ENCODE measurements around the gene KIFC1. TPM values are rescaled to one million over a fixed set of nuclear protein-coding genes. Genes with fewer than 3 reads are reported as not detected.

KIFC1 gene
- total and polyA plus RNA-seq, 4 experiments from 2014 or later, result 0.54 to 0.69 (median 0.61) TPM; not detected in 1

GRCh38 chr6:33452496-33452895 lies 60.9 kb downstream of the KIFC1 start:
- Histone ChIP-seq H3K4me3 (ENCODE audit: low read length in 2 of 2) (no peak overlapping the region), H3K9me3 (ENCODE audit: control insufficient read depth in 1 of 2, low read length in 2 of 2) (no peaks in the 10 kb centered on the region), H3K27me3 (ENCODE audit: insufficient read depth, low read length) (no peaks in the 10 kb centered on the region), H3K4me1 (ENCODE audit: insufficient read depth, low read length) (peaks cover 29% of the 10 kb centered on the region), H3K27ac (ENCODE audit: low read depth, low read length) (peak overlapping the region; percentile 27), H3K36me3 (ENCODE audit: insufficient read depth, low read length) (peaks cover 12% of the 10 kb centered on the region)
- no peaks in the 10 kb centered on the region for H3K27me3 Mint-ChIP-seq
- DNase-seq, result no peak
- intact Hi-C loops (cut with micrococcal nuclease), result loop anchor here (10.0 kb wide), 1 partner anchor 262 kb away; the partner anchor contains the start of gene UQCC2
- peak overlapping the region in 4 of 7 donors; percentile 30 to 95 (median 56) for H3K27ac Mint-ChIP-seq
- ChIA-PET POLR2A (ENCODE audit: partially characterized antibody) (no interaction called here), CTCF (ENCODE audit: partially characterized antibody) (no interaction called here)
- no peaks in the 10 kb centered on the region for H3K9me3 Mint-ChIP-seq
- peaks cover 17 to 43% of the 10 kb centered on the region in 2 donors for H3K36me3 Mint-ChIP-seq
- no peak overlapping the region for H3K4me3 Mint-ChIP-seq
- H3K4me1 Mint-ChIP-seq, result peaks cover 14 to 46% (median 31%) of the 10 kb centered on the region in 4 donors

GRCh38 chr6:33453393-33454008 lies 61.9 kb downstream of the KIFC1 start:
- peak overlapping the region; percentile 82 to 98 (median 95) for H3K27ac Mint-ChIP-seq
- Histone ChIP-seq H3K4me3 (ENCODE audit: low read length in 2 of 2) (peak overlapping the region; percentile 84 to 89), H3K36me3 (ENCODE audit: insufficient read depth, low read length) (peaks cover 7% of the 10 kb centered on the region), H3K27me3 (ENCODE audit: insufficient read depth, low read length) (no peaks in the 10 kb centered on the region), H3K27ac (ENCODE audit: low read depth, low read length) (peak overlapping the region; percentile 78), H3K4me1 (ENCODE audit: insufficient read depth, low read length) (peaks cover 29% of the 10 kb centered on the region), H3K9me3 (ENCODE audit: control insufficient read depth in 1 of 2, low read length in 2 of 2) (no peaks in the 10 kb centered on the region)
- peak in 1 of 5 donors; percentile 6 for DNase-seq
- no peaks in the 10 kb centered on the region for H3K9me3 Mint-ChIP-seq
- peaks cover 11 to 36% of the 10 kb centered on the region in 2 donors for H3K36me3 Mint-ChIP-seq
- intact Hi-C loops (cut with micrococcal nuclease), result loop anchor here (1.0 to 10.0 kb wide), 5 partner anchors 22 to 261 kb away; partner anchors contain the start of genes KIFC1 and UQCC2
- H3K27me3 Mint-ChIP-seq, result no peaks in the 10 kb centered on the region
- POLR2A ChIA-PET (ENCODE audit: partially characterized antibody), result interaction anchor here (0.6 to 2.6 kb wide), 28 partner anchors 8 to 814 kb away, joined by 3 to 65 read pairs (median 6); partner anchors contain the start of genes B3GALT4, BAK1, CUTA and ITPR3
- peaks cover 14 to 47% (median 31%) of the 10 kb centered on the region in 4 donors for H3K4me1 Mint-ChIP-seq
- CTCF ChIA-PET (ENCODE audit: partially characterized antibody), result interaction anchor here (1.0 to 1.6 kb wide), 6 partner anchors 35 to 132 kb away, joined by 3 to 12 read pairs (median 4); partner anchors contain the start of gene CUTA
- peak overlapping the region; percentile 93 to 99 (median 97) for H3K4me3 Mint-ChIP-seq

- Mint-ChIP-seq H3K4me3 (peak within 1 kb of the TSS; percentile 93 to 99 (median 97)), H3K27ac (peak within 1 kb of the TSS; percentile 82 to 98 (median 95)), H3K27me3 (no peaks in the 10 kb centered on the region), H3K4me1 (peaks cover 14 to 43% (median 29%) of the 10 kb centered on the region in 4 donors), H3K9me3 (no peaks in the 10 kb centered on the region), H3K36me3 (peaks cover 11 to 31% of the 10 kb centered on the region in 2 donors)
- Histone ChIP-seq H3K27me3 (ENCODE audit: insufficient read depth, low read length) (no peaks in the 10 kb centered on the region), H3K4me1 (ENCODE audit: insufficient read depth, low read length) (peaks cover 29% of the 10 kb centered on the region), H3K36me3 (ENCODE audit: insufficient read depth, low read length) (peaks cover 7% of the 10 kb centered on the region), H3K9me3 (ENCODE audit: control insufficient read depth in 1 of 2, low read length in 2 of 2) (no peaks in the 10 kb centered on the region), H3K4me3 (ENCODE audit: low read length in 2 of 2) (peak within 1 kb of the TSS; percentile 84 to 89), H3K27ac (ENCODE audit: low read depth, low read length) (peak within 1 kb of the TSS; percentile 78)
- intact Hi-C loops (cut with micrococcal nuclease), result loop anchor here (1.0 to 10.0 kb wide), 5 partner anchors 23 to 261 kb away; partner anchors contain the start of genes KIFC1 and UQCC2
- ChIA-PET POLR2A (ENCODE audit: partially characterized antibody) (interaction anchor here (0.6 to 2.6 kb wide), 34 partner anchors 9 to 482 kb away, joined by 3 to 65 read pairs (median 4); partner anchors contain the start of genes B3GALT4, BAK1, CUTA and ITPR3), CTCF (ENCODE audit: partially characterized antibody) (interaction anchor here (1.0 to 1.6 kb wide), 7 partner anchors 25 to 131 kb away, joined by 3 to 12 read pairs (median 4); partner anchors contain the start of gene CUTA)
- peak; percentile 92 to 96 (median 92) for DNase-seq
Measured at GRCh38 chr6:33454009-33454946, 62.7 kb downstream of the KIFC1 start, which contains the start of gene ZBTB9. TSS of gene ZBTB9 (plus strand) at chr6:33454576. CDS start at chr6:33455101, 525 bp downstream.

- H3K4me1 ChIP-seq (ENCODE audit: insufficient read depth, low read length), result peaks cover 29% of the 10 kb centered on the region
- H3K27ac ChIP-seq (ENCODE audit: low read depth, low read length), result peak overlapping the region; percentile 78
- CTCF ChIA-PET (ENCODE audit: partially characterized antibody), result interaction anchor here (1.3 to 1.6 kb wide), 3 partner anchors 26 to 64 kb away, joined by 3 to 12 read pairs (median 5); no protein-coding TSS in a partner anchor
- H3K4me3 ChIP-seq (ENCODE audit: low read length in 2 of 2), result peak overlapping the region; percentile 84 to 89
- H3K27me3 ChIP-seq (ENCODE audit: insufficient read depth, low read length), result no peaks in the 10 kb centered on the region
- H3K9me3 Mint-ChIP-seq, result no peaks in the 10 kb centered on the region
- H3K4me1 Mint-ChIP-seq, result peaks cover 14 to 43% (median 28%) of the 10 kb centered on the region in 4 donors
- intact Hi-C loops (cut with micrococcal nuclease), result loop anchor here (2.0 to 10.0 kb wide), 2 partner anchors 116 to 260 kb away; partner anchors contain the start of gene UQCC2
- POLR2A ChIA-PET (ENCODE audit: partially characterized antibody), result interaction anchor here (0.8 to 2.6 kb wide), 23 partner anchors 9 to 483 kb away, joined by 3 to 65 read pairs (median 6); partner anchors contain the start of genes B3GALT4, BAK1, CUTA and RGL2
- no peak for DNase-seq
- H3K36me3 ChIP-seq (ENCODE audit: insufficient read depth, low read length), result peaks cover 7% of the 10 kb centered on the region
- peaks cover 11 to 31% of the 10 kb centered on the region in 2 donors for H3K36me3 Mint-ChIP-seq
- H3K27me3 Mint-ChIP-seq, result no peaks in the 10 kb centered on the region
- peak overlapping the region; percentile 93 to 99 (median 97) for H3K4me3 Mint-ChIP-seq
- H3K9me3 ChIP-seq (ENCODE audit: control insufficient read depth in 1 of 2, low read length in 2 of 2), result no peaks in the 10 kb centered on the region
- H3K27ac Mint-ChIP-seq, result peak overlapping the region; percentile 82 to 98 (median 95)
Measured at GRCh38 chr6:33455051-33455450, 63.4 kb downstream of the KIFC1 start.

- H3K36me3 ChIP-seq (ENCODE audit: insufficient read depth, low read length), result peaks cover 7% of the 10 kb centered on the region
- Mint-ChIP-seq H3K9me3 (no peaks in the 10 kb centered on the region), H3K27ac (peak overlapping the region in 4 of 7 donors; percentile 8 to 41 (median 36)), H3K4me1 (peaks cover 14 to 43% (median 25%) of the 10 kb centered on the region in 4 donors), H3K4me3 (peak overlapping the region in 5 of 8 donors; percentile 28 to 68 (median 40)), H3K36me3 (peaks cover 11 to 31% of the 10 kb centered on the region in 2 donors), H3K27me3 (no peaks in the 10 kb centered on the region)
- no peak for DNase-seq
- ChIA-PET POLR2A (ENCODE audit: partially characterized antibody) (interaction anchor here (0.7 to 1.1 kb wide), 2 partner anchors 30 to 39 kb away, joined by 3 read pairs; no protein-coding TSS in a partner anchor), CTCF (ENCODE audit: partially characterized antibody) (no interaction called here)
- no peaks in the 10 kb centered on the region for H3K27me3 ChIP-seq (ENCODE audit: insufficient read depth, low read length)
- no peak overlapping the region for H3K27ac ChIP-seq (ENCODE audit: low read depth, low read length)
- intact Hi-C loops (cut with micrococcal nuclease), result loop anchor here (10.0 kb wide), 1 partner anchor 259 kb away; the partner anchor contains the start of gene UQCC2
- no peak overlapping the region for H3K4me3 ChIP-seq (ENCODE audit: low read length in 2 of 2)
- H3K4me1 ChIP-seq (ENCODE audit: insufficient read depth, low read length), result peaks cover 29% of the 10 kb centered on the region
- no peaks in the 10 kb centered on the region for H3K9me3 ChIP-seq (ENCODE audit: control insufficient read depth in 1 of 2, low read length in 2 of 2)
Measured at GRCh38 chr6:33456156-33456555, 64.5 kb downstream of the KIFC1 start.

GRCh38 chr6:33458676-33459075 lies 67.1 kb downstream of the KIFC1 start:
- peaks cover 11 to 29% of the 10 kb centered on the region in 2 donors for H3K36me3 Mint-ChIP-seq
- H3K9me3 Mint-ChIP-seq, result no peaks in the 10 kb centered on the region
- ChIA-PET POLR2A (ENCODE audit: partially characterized antibody) (no interaction called here), CTCF (ENCODE audit: partially characterized antibody) (no interaction called here)
- H3K4me1 Mint-ChIP-seq, result peaks cover 6 to 34% (median 17%) of the 10 kb centered on the region in 4 donors
- Histone ChIP-seq H3K4me1 (ENCODE audit: insufficient read depth, low read length) (peaks cover 17% of the 10 kb centered on the region), H3K27me3 (ENCODE audit: insufficient read depth, low read length) (no peaks in the 10 kb centered on the region), H3K36me3 (ENCODE audit: insufficient read depth, low read length) (peaks cover 7% of the 10 kb centered on the region), H3K27ac (ENCODE audit: low read depth, low read length) (no peak overlapping the region), H3K4me3 (ENCODE audit: low read length in 2 of 2) (no peak overlapping the region), H3K9me3 (ENCODE audit: control insufficient read depth in 1 of 2, low read length in 2 of 2) (no peaks in the 10 kb centered on the region)
- no peak for DNase-seq
- intact Hi-C loops (cut with micrococcal nuclease), result loop anchor here (10.0 kb wide), 1 partner anchor 256 kb away; the partner anchor contains the start of gene UQCC2
- H3K27me3 Mint-ChIP-seq, result peaks cover 0 to 2% of the 10 kb centered on the region in 2 donors
- H3K4me3 Mint-ChIP-seq, result no peak overlapping the region
- peak overlapping the region in 1 of 7 donors; percentile 24 for H3K27ac Mint-ChIP-seq

Data from CD4-positive, alpha-beta memory T cell (primary cell).